HG02678 (cell line): Measurements from ENCODE around the gene CYP4A22.
"Not testable (repeated sequence)": the region's sequence is repeated elsewhere in the genome, so short reads cannot be mapped to it uniquely, and the experiment has no call there.

Experiments
- ATAC-seq: cut with Tn5 transposase; IDR thresholded peaks from one replicate; pipeline ENCODE4 v1.9.1; 2021; ENCODE audit warnings: mild to moderate bottlenecking, moderate library complexity; ENCODE audit not compliant: unreplicated experiment

The CYP4A22 gene, protein sequence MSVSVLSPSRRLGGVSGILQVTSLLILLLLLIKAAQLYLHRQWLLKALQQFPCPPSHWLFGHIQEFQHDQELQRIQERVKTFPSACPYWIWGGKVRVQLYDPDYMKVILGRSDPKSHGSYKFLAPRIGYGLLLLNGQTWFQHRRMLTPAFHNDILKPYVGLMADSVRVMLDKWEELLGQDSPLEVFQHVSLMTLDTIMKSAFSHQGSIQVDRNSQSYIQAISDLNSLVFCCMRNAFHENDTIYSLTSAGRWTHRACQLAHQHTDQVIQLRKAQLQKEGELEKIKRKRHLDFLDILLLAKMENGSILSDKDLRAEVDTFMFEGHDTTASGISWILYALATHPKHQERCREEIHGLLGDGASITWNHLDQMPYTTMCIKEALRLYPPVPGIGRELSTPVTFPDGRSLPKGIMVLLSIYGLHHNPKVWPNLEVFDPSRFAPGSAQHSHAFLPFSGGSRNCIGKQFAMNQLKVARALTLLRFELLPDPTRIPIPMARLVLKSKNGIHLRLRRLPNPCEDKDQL

DNA sequence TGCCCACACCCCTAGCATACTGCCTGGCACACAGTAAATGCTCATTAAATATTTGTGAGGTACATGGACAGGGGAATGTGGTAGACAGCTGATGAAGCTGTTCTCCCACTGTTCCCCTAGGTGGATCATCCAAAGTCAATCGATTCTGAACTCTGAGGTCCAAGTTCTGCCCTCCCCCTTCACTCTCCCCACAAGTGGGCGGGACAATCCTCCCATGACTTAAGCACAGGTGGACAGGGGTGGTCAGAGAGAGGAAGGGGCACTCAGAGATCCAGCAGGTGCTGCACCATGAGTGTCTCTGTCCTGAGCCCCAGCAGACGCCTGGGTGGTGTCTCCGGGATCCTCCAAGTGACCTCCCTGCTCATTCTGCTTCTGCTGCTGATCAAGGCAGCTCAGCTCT is at the start of gene CYP4A22:
TSS of gene CYP4A22 (plus strand) at position 244 of the 400 bp plus-strand sequence. CDS start at position 289, 45 bp downstream.
- ATAC-seq = no peak

DNA sequence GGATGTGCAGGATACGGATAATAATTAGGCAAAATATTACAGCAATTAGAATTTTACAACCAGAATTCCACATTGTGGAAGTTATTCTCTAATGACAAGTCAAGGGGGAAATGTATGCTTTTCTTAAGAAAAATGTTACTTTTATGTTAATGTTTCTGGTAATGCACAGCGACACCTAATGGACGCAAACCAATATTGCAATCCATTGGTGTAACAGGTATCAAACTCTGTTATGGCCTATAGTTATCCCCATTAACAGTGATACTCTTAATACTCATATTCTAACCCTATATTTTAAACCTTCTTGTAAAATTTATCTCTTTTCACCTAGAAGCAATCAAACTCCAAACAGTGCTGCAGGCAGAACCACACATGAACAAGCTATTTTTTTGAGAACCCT is 47.9 kb upstream of the CYP4A22 start:
- not testable (repeated sequence) for ATAC-seq

- ATAC-seq = not testable (repeated sequence)
Observed at GRCh38 chr1:47091476-47091875, 45.8 kb upstream of the CYP4A22 start.

DNA sequence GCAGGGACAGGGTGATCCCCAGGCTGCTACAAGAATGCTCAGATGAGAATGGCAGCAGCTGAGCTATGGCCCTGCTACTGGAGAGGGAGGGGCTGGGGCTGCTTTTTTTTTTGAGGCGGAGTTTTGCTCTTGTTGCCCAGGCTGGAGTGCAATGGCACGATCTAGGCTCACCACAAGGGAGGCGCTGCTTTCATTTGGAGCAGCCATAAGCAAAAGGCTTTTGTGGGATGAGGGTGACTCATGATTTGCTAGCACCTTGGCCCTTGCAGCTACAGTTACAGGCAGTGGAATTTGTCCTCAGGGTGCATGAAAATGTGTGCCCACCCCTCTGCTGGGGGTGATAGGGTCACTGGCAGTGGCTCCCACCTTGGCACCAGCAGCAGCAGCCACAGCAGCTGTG is 32.4 kb upstream of the CYP4A22 start:
- ATAC-seq = no peak

DNA sequence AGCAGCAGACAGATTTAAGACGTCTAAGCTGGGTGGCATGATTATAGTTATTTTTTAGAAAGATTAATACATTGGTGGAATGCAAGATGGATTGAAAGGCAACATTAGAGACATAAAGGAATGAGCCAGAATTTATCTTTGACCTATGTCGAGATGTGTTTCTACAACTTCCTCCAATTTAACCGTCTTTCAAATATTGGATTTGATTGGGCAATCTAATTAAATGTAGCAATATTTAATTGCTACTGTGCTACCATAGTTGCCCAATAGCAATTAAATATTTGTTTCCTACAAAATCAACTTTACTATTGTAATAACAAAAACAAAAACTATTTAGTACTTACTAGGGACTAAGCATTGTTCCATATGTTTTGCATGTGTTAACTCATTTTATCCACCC is 30.4 kb upstream of the CYP4A22 start:
- ATAC-seq = no peak

- not testable (repeated sequence) for ATAC-seq
Observed at GRCh38 chr1:47107851-47108574, 29.2 kb upstream of the CYP4A22 start.

- not testable (repeated sequence) for ATAC-seq
Observed at GRCh38 chr1:47109482-47109881, 27.8 kb upstream of the CYP4A22 start.

- no peak for ATAC-seq
Observed at GRCh38 chr1:47113178-47113577, 24.1 kb upstream of the CYP4A22 start.

DNA sequence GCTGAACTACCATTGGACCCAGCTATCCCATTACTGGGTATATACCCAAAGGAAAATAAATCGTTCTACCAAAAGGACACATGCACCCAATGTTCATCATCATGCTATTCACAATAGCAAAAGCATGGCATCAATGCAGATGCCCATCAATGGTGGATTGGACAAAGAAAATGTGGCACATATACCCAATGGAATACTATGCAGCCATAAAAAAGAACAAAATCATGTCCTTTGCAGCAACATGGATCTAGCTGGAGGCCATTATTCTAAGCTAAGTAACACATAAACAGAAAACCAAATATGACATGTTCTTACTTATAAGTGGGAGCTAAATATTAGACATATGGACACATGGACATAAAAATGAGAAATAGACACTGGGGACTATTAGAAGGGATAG is 16.2 kb upstream of the CYP4A22 start:
- not testable (repeated sequence) for ATAC-seq

- ATAC-seq = not testable (repeated sequence)
Observed at GRCh38 chr1:47124834-47125233, 12.4 kb upstream of the CYP4A22 start.

DNA sequence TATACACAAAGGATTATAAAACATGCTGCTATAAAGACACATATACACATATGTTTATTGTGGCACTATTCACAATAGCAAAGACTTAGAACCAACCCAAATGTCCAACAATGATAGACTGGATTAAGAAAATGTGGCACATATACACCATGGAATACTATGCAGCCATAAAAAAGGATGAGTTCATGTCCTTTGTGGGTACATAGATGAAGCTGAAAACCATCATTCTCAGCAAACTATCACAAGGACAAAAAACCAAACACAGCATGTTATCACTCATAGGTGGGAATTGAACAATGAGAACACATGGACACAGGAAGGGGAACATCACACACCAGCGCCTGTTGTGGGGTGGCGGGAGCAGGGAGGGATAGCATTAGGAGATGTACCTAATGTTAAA is 10.2 kb upstream of the CYP4A22 start:
- ATAC-seq = not testable (repeated sequence)

GRCh38 chr1:47128221-47128620 is 9.0 kb upstream of the CYP4A22 start:
- no peak for ATAC-seq

GRCh38 chr1:47128854-47129253 is 8.4 kb upstream of the CYP4A22 start:
- ATAC-seq = not testable (repeated sequence)

- ATAC-seq = not testable (repeated sequence)
Observed at GRCh38 chr1:47129489-47130230, 7.6 kb upstream of the CYP4A22 start.

GRCh38 chr1:47132665-47133064 is 4.6 kb upstream of the CYP4A22 start:
- not testable (repeated sequence) for ATAC-seq

- no peak for ATAC-seq
Observed at GRCh38 chr1:47137925-47138615, 829 bp downstream of the CYP4A22 start.

DNA sequence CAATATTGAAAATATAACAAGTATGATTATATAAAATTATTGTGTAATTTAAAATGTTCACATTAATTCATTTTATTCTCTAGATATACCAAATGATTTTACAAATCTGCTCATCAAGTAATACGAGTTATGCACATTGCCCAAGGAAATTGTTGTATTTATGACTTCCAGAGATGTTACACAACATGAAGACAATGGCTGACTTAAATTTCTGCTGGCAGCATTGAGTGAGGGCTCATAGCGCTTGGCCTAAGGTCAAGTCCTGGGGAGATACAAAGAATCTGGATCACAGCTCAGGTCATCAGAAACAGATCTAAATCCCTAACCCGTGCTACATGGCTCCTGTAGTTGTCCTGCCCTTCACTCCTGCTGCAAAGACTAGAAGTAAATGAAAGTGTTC is 3.1 kb downstream of the CYP4A22 start:
- ATAC-seq = not testable (repeated sequence)

DNA sequence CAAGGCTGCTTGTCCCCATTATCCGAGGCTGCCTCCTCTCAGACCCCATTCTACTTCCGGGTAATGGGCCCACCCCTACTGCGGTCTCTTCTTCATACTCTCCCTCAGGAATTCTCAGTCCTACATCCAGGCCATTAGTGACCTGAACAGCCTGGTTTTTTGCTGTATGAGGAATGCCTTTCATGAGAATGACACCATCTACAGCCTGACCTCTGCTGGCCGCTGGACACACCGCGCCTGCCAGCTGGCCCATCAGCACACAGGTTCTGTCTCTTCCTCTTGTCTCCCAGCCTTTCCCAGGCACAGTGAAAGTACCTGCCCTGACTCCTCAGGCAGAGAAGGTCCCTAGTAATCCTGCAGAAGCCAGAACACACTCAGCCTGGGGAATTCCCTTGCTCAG is 6.4 kb downstream of the CYP4A22 start:
- not testable (repeated sequence) for ATAC-seq

DNA sequence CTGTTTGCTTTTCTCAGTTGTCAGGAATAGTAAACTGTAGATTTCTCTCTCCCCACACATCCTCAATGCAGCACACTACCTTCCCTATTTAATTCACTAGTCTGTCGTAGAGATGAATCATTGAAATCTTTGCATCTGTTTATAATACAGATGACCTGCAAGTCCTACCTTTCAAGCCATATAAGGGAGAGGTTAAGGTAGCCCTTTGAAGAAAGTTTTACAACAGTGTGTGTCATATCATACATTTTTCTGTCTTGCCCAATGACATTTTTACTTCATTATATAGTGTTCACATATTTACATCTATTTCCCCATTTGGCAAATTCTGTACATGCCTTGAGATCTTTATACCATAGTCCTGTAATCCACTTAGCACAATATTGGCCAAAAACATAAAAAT is 9.3 kb downstream of the CYP4A22 start:
- ATAC-seq = not testable (repeated sequence)

- ATAC-seq = no peak
Observed at GRCh38 chr1:47147047-47147785, 10.0 kb downstream of the CYP4A22 start.
